ENCODE measurements around the gene DOCK3. TPM values are rescaled to one million over a fixed set of nuclear protein-coding genes. Genes with fewer than 3 reads are reported as not detected.

DOCK3 gene
- total RNA-seq, 1 experiment from 2014 or later, result 8.3 TPM

- no peak overlapping the region for H3K27ac Mint-ChIP-seq
- no peak overlapping the region for H2BK15ac ChIP-seq (ENCODE audit: low read depth, low read length)
- no peak overlapping the region for H3K4me2 ChIP-seq (ENCODE audit: insufficient read depth, insufficient read length, low read length)
- H2AK5ac ChIP-seq (ENCODE audit: insufficient read length, low read length), result no peak overlapping the region
- H3K79me1 ChIP-seq (ENCODE audit: insufficient read depth, low read depth, low read length, poor library complexity, severe bottlenecking), result no peaks in the 10 kb centered on the region
- H3K4me1 ChIP-seq (ENCODE audit: insufficient read depth, low read length), result no peaks in the 10 kb centered on the region
- H3K56ac ChIP-seq (ENCODE audit: insufficient read length, low read depth, low read length), result no peak overlapping the region
- no peak overlapping the region for H3K27ac ChIP-seq (ENCODE audit: insufficient read length, low read depth, low read length)
- H2AFZ ChIP-seq (ENCODE audit: low read length), result no peak overlapping the region
- no peak overlapping the region for H4K8ac ChIP-seq (replicated peaks; ENCODE audit: insufficient read length, low read depth, low read length)
- DNase-seq, result no peak
- H3K79me2 ChIP-seq (ENCODE audit: insufficient read depth, low read length), result no peaks in the 10 kb centered on the region
- no peak overlapping the region for H4K91ac ChIP-seq (ENCODE audit: insufficient read length, low read depth, low read length)
- no peak for TF ChIP-seq CTCF (conservative IDR thresholded peaks at IDR 0.05)
- peaks cover 2 to 7% of the 10 kb centered on the region in 2 experiments; a peak in 4 of 5 replicates for H3K9me3 Mint-ChIP-seq
- no peak overlapping the region for H3K18ac ChIP-seq (ENCODE audit: insufficient read length, low read depth, low read length)
- no CpG with 5 or more reads among the region's 4 CpGs for WGBS (ENCODE audit: extremely low coverage, insufficient read length, low lambda C conversion rate)
- H4K5ac ChIP-seq (ENCODE audit: insufficient read length, low read depth, low read length), result no peak overlapping the region
- no peaks in the 10 kb centered on the region for H3K27me3 Mint-ChIP-seq (ENCODE audit: low read depth)
- H3K9me3 ChIP-seq (ENCODE audit: control insufficient read depth, low read depth, low read length), result no peaks in the 10 kb centered on the region
- no peak overlapping the region for H3K14ac ChIP-seq (ENCODE audit: insufficient read depth, low read length)
- H3K9ac ChIP-seq (ENCODE audit: extremely low read depth, insufficient read length, low read length), result no peak overlapping the region
- H3K36me3 Mint-ChIP-seq (ENCODE audit: insufficient read depth in 1 of 3, low read depth in 3 of 3), result peaks cover 2 to 8% (median 6%) of the 10 kb centered on the region in 3 experiments; a peak in 4 of 7 replicates
- H2BK12ac ChIP-seq (ENCODE audit: insufficient read length, low read depth, low read length), result no peak overlapping the region
- H4K20me1 ChIP-seq (ENCODE audit: control insufficient read depth, insufficient read depth, insufficient read length), result no peaks in the 10 kb centered on the region
- H3K23me2 ChIP-seq (ENCODE audit: insufficient read length, low read depth, low read length, poor library complexity, severe bottlenecking), result no peaks in the 10 kb centered on the region
- H3K23ac ChIP-seq (ENCODE audit: insufficient read length, low read depth, low read length), result no peak overlapping the region
- no peak overlapping the region for H3K4me3 Mint-ChIP-seq
- peaks cover 19 to 22% of the 10 kb centered on the region in 2 experiments for H3K4me1 Mint-ChIP-seq
- H2BK120ac ChIP-seq (ENCODE audit: low read depth, low read length, poor library complexity, severe bottlenecking), result no peak overlapping the region
- H2BK20ac ChIP-seq (ENCODE audit: low read depth, low read length, poor library complexity, severe bottlenecking), result no peak overlapping the region
- H3T11ph ChIP-seq (ENCODE audit: low read length), result no peak overlapping the region
- no peak overlapping the region for H3K4ac ChIP-seq (ENCODE audit: low read depth, low read length)
- H3K27me3 ChIP-seq (ENCODE audit: insufficient read depth, low read length), result no peaks in the 10 kb centered on the region
- no peak overlapping the region for H2BK5ac ChIP-seq (ENCODE audit: insufficient read length, low read length)
Measured at GRCh38 chr3:50883755-50884154, 209.0 kb downstream of the DOCK3 start.

All from H9 (cell line).